Endothelial cell of umbilical vein (primary cell): ENCODE results near the gene TMEM213. TPM values are rescaled to one million over a fixed set of nuclear protein-coding genes. Genes with fewer than 3 reads are reported as not detected.

Experiments
- BruUV-seq: library from RNA; stranded (reverse); fragments of 400-500 nt; replicated peaks from 2 replicates; lab custom pipeline; 2021; lab: Mats Ljungman, UMichigan
- CTCF ChIA-PET: fragments of 300-600, 350-600 bp; sonication (Branson Sonifier 250); formaldehyde crosslinking; loops from one replicate; lab custom pipeline; 2021; ENCODE audit warnings: antibody characterized with exemption, inconsistent platforms; lab: Charles Lee
- POLR2A ChIA-PET: fragments of 300-600, 350-600 bp; sonication (Branson Sonifier 250); formaldehyde crosslinking; loops from one replicate; lab custom pipeline; 2021; ENCODE audit warnings: antibody characterized with exemption, inconsistent platforms; lab: Charles Lee
- DNase-seq: peaks from one replicate; pipeline ENCODE4 v3.0.0-alpha.2; 2011; ENCODE audit warnings: low read depth, low spot score
- FAIRE-seq: peaks from 2 replicates; lab custom pipeline; 2011; peaks lifted over from hg19 to GRCh38; lab: Jason Lieb, UNC
- H2AFZ ChIP-seq: 2 replicates; pipeline ENCODE4 v1.6.0; 2012; ENCODE audit warnings: low read depth, low read length, control low read depth, inconsistent platforms
- H3K27ac ChIP-seq: 2 replicates; pipeline ENCODE4 v1.5.1; 2011; ENCODE audit warnings: low read depth, mild to moderate bottlenecking, control low read depth, low read length, moderate library complexity; ENCODE audit not compliant: insufficient read depth
- H3K27me3 ChIP-seq, 2 experiments: 2 replicates each; pipeline versions ENCODE4 v1.6.0 to v1.6.1; 2011; ENCODE audit warnings: low read length in 2 of 2, mixed read lengths in 1 of 2; ENCODE audit not compliant: control insufficient read depth in 2 of 2, insufficient read depth in 2 of 2
- H3K36me3 ChIP-seq, 2 experiments: 2 replicates in 1 of 2; 3 replicates in 1 of 2; pipeline ENCODE4 v1.5.1; 2011; ENCODE audit warnings: low read length in 2 of 2, mild to moderate bottlenecking in 1 of 2, moderate library complexity in 1 of 2; ENCODE audit not compliant: control insufficient read depth in 2 of 2, insufficient read depth in 2 of 2; ENCODE audit errors: extremely low read depth in 1 of 2
- H3K4me1 ChIP-seq: 3 replicates; pipeline ENCODE4 v1.5.1; 2011; ENCODE audit warnings: mild to moderate bottlenecking, low read length; ENCODE audit not compliant: control insufficient read depth, insufficient read depth; ENCODE audit errors: extremely low read depth
- H3K4me2 ChIP-seq: 2 replicates; pipeline ENCODE4 v1.6.1; 2011; ENCODE audit warnings: low read length, control low read depth, mixed read lengths; ENCODE audit not compliant: insufficient read depth
- H3K4me3 ChIP-seq, 3 experiments: fragments of 200-600 bp in 1 of 3; sonication (generic), shearing (Covaris generic) in 1 of 3; replicated peaks in 1 of 3; 2 replicates each; pipeline ENCODE4 v1.5.1; 2011 to 2016; ENCODE audit warnings: control low read depth in 3 of 3, low read length in 3 of 3, mild to moderate bottlenecking in 2 of 3, inconsistent platforms in 1 of 3, low read depth in 1 of 3, moderate library complexity in 1 of 3; ENCODE audit not compliant: insufficient read depth in 1 of 3
- H3K79me2 ChIP-seq: 2 replicates; pipeline ENCODE4 v1.6.0; 2012; ENCODE audit warnings: low read length, inconsistent platforms; ENCODE audit not compliant: control insufficient read depth, insufficient read depth
- H3K9ac ChIP-seq: replicated peaks from 2 replicates; pipeline ENCODE3; 2011; ENCODE audit warnings: low read length, control low read depth; ENCODE audit not compliant: insufficient read depth; ENCODE audit errors: extremely low read depth
- H3K9me1 ChIP-seq: replicated peaks from 3 replicates; pipeline ENCODE4 v1.6.0; 2011; ENCODE audit warnings: mild to moderate bottlenecking, low read length; ENCODE audit not compliant: control insufficient read depth, insufficient read depth; ENCODE audit errors: extremely low read depth
- H3K9me3 ChIP-seq: replicated peaks from 2 replicates; pipeline ENCODE4 v1.5.1; 2012; ENCODE audit warnings: low read length, inconsistent platforms; ENCODE audit not compliant: control insufficient read depth, insufficient read depth
- H4K20me1 ChIP-seq: replicated peaks from 2 replicates; pipeline ENCODE3; 2011; ENCODE audit warnings: mild to moderate bottlenecking, low read length; ENCODE audit not compliant: control insufficient read depth, insufficient read depth; ENCODE audit errors: extremely low read depth
- CTCF ChIP-seq, 2 donors: IDR thresholded peaks; 1 replicate in 1 of 2; 2 replicates in 1 of 2; pipeline ENCODE4 v1.5.1; 2011; ENCODE audit warnings: low read length in 2 of 2, mild to moderate bottlenecking in 2 of 2, moderate library complexity in 2 of 2, control low read depth in 1 of 2, inconsistent platforms in 1 of 2, low read depth in 1 of 2; ENCODE audit not compliant: insufficient read depth in 1 of 2; ENCODE audit errors: extremely low read depth in 1 of 2
- EZH2 ChIP-seq: IDR thresholded peaks from 2 replicates; pipeline ENCODE4 v1.6.1; 2012; ENCODE audit warnings: borderline replicate concordance, low read depth, mild to moderate bottlenecking, moderate library complexity, low read length, inconsistent platforms; ENCODE audit not compliant: severe bottlenecking
- FOS ChIP-seq: IDR thresholded peaks from 2 replicates; pipeline ENCODE4 v1.6.1; 2011; ENCODE audit warnings: mild to moderate bottlenecking, low read length, moderate library complexity, borderline replicate concordance; ENCODE audit not compliant: insufficient read depth
- GATA2 ChIP-seq: IDR thresholded peaks from 2 replicates; pipeline ENCODE4 v1.7.0; 2011; ENCODE audit warnings: low read depth, mild to moderate bottlenecking, moderate library complexity, mixed read lengths, low read length; ENCODE audit not compliant: insufficient read length, insufficient read depth
- JUN ChIP-seq: IDR thresholded peaks from 2 replicates; pipeline ENCODE4 v1.6.1; 2011; ENCODE audit warnings: borderline replicate concordance, low read depth; ENCODE audit not compliant: insufficient read length, insufficient read depth
- MAX ChIP-seq: IDR thresholded peaks from 2 replicates; pipeline ENCODE4 v1.6.1; 2011; ENCODE audit not compliant: insufficient read depth, insufficient read length
- MYC ChIP-seq: IDR thresholded peaks from one replicate; pipeline ENCODE4 v1.6.1; 2011; ENCODE audit warnings: mild to moderate bottlenecking, low read depth, low read length
- POLR2A ChIP-seq: IDR thresholded peaks from 2 replicates; pipeline ENCODE4 v1.6.1; 2012; ENCODE audit warnings: low read depth, mild to moderate bottlenecking, control low read depth, low read length
- POLR2AphosphoS5 ChIP-seq: IDR thresholded peaks from 2 replicates; pipeline ENCODE4 v1.6.1; 2012; ENCODE audit warnings: low read depth, mild to moderate bottlenecking, control low read depth, low read length, moderate library complexity; ENCODE audit not compliant: insufficient read depth
- dilution Hi-C: fragments of 300-500 bp; cut with MboI; formaldehyde crosslinking; loops from one replicate; pipeline ENCODE4 v1.15.0; 2019; ENCODE audit warnings: low sequenced_read_pairs; ENCODE audit not compliant: extremely low pct_ligation_motif_present
- intact Hi-C: fragments of 100-400 bp; cut with micrococcal nuclease; formaldehyde crosslinking; loops from one replicate; pipeline ENCODE4 v1.10.0; 2022
- polyA plus RNA-seq, 4 experiments: library from polyadenylated mRNA; depleted of rRNA in 3 of 4; stranded (reverse) in 3 of 4; unstranded in 1 of 4; fragments of >200 nt; gene quantifications; 2 replicates each; pipeline versions ENCODE4 v1.2.1 to v1.2.3, GENCODE V29; 2011 to 2012; ENCODE audit warnings: missing spikeins in 1 of 4
- total RNA-seq: library from RNA; stranded (reverse); gene quantifications from 2 replicates; pipeline ENCODE4 v1.2.3, GENCODE V29; 2021

TMEM213 gene
- total and polyA plus RNA-seq, 2 donors (not counting 3 experiments of a cell fraction or from before 2014, with no cell fraction given): not detected

GRCh38 chr7:138852469-138852868 lies 54.7 kb downstream of the TMEM213 start:
- POLR2A ChIA-PET: no interaction called here
- Histone ChIP-seq H3K79me2 (no peaks in the 10 kb centered on the region), H2AFZ (no peak overlapping the region), H3K9me3 (no peaks in the 10 kb centered on the region), H3K27me3 (no peaks in the 10 kb centered on the region), H4K20me1 (no peaks in the 10 kb centered on the region), H3K36me3 (no peaks in the 10 kb centered on the region), H3K9ac (no peak overlapping the region), H3K27ac (no peak overlapping the region), H3K9me1 (no peaks in the 10 kb centered on the region), H3K4me3 (no peak overlapping the region), H3K4me2 (no peak overlapping the region), H3K4me1 (peaks cover 3% of the 10 kb centered on the region)
- BruUV-seq: no TSS peak
- no peak for DNase-seq
- TF ChIP-seq JUN: no peak
- TF ChIP-seq MAX: no peak
- TF ChIP-seq CTCF (IDR thresholded peaks at IDR 0.05; ENCODE audit: extremely low read depth in 1 of 2, insufficient read depth in 1 of 2, low read depth in 1 of 2, low read length in 2 of 2): no peak
- intact Hi-C loops (no loop called here), dilution Hi-C loops (no loop called here)
- CTCF ChIA-PET: interaction anchor here (1.4 kb wide), 1 partner anchor 15 kb away, joined by 4 read pairs; no protein-coding TSS in a partner anchor
- no peak for FAIRE-seq

- DNase-seq: no peak
- H3K36me3 ChIP-seq: no peaks in the 10 kb centered on the region
- no peaks in the 10 kb centered on the region for H3K27me3 ChIP-seq
- no peak overlapping the region for H3K4me3 ChIP-seq
- no peaks in the 10 kb centered on the region for H3K9me1 ChIP-seq
- H3K4me1 ChIP-seq: peaks cover 3% of the 10 kb centered on the region
- H4K20me1 ChIP-seq: no peaks in the 10 kb centered on the region
- FAIRE-seq: no peak
- no peaks in the 10 kb centered on the region for H3K79me2 ChIP-seq
- dilution Hi-C loops: no loop called here
- intact Hi-C loops: no loop called here
- no peak overlapping the region for H3K27ac ChIP-seq
- no peak overlapping the region for H3K9ac ChIP-seq
- no TSS peak for BruUV-seq
- H3K9me3 ChIP-seq: no peaks in the 10 kb centered on the region
- TF ChIP-seq POLR2AphosphoS5 (no peak), EZH2 (no peak), GATA2 (no peak), POLR2A (no peak), MAX (no peak), JUN (no peak), CTCF (IDR thresholded peaks at IDR 0.05; ENCODE audit: extremely low read depth in 1 of 2, insufficient read depth in 1 of 2, low read depth in 1 of 2, low read length in 2 of 2) (no peak), FOS (no peak), MYC (no peak)
- CTCF ChIA-PET: no interaction called here
- POLR2A ChIA-PET: no interaction called here
- H2AFZ ChIP-seq: no peak overlapping the region
- H3K4me2 ChIP-seq: no peak overlapping the region
These were observed 55.7 kb downstream of the TMEM213 start for GRCh38 chr7:138853448-138853847.
